ENCODE results near the gene DNAJC3.

The DNAJC3 gene

DNA sequence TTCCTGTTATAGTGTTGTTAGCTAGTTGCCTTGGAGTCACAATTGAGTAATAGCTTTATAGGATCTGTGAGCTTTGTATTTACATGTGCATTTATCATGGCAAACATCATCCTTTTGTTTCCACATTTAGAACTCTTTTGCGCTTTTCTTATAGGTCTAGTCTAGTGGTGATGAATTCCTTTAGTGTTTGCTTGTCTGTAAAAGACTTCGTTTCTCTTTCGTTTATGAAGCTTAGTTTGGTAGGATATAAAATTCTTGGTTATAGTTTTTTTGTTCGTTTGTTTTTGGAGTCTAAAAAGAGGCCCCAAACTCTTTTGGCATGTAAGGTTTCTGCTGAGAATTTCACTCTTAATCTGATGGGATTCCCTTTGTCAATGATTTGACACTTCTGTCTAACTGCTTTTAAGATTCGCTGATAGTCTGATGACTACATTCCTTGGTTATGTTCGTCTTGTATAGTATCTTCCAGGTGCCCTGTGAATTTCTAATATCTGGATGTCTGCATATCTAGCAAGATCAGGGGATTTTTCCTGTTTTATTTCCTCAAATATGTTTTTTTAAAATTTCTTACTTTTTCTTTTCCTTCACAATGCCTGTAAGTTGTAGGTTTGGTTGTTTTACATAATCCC, 20.2 kb downstream of the DNAJC3 start:
- TF ChIP-seq GABPA (IDR thresholded peaks at IDR 0.05; ENCODE audit: low read depth) = no peak
- TF ChIP-seq POLR2AphosphoS5 (IDR thresholded peaks at IDR 0.05; ENCODE audit: low read depth) = no peak
- TF ChIP-seq, protein P1, sequence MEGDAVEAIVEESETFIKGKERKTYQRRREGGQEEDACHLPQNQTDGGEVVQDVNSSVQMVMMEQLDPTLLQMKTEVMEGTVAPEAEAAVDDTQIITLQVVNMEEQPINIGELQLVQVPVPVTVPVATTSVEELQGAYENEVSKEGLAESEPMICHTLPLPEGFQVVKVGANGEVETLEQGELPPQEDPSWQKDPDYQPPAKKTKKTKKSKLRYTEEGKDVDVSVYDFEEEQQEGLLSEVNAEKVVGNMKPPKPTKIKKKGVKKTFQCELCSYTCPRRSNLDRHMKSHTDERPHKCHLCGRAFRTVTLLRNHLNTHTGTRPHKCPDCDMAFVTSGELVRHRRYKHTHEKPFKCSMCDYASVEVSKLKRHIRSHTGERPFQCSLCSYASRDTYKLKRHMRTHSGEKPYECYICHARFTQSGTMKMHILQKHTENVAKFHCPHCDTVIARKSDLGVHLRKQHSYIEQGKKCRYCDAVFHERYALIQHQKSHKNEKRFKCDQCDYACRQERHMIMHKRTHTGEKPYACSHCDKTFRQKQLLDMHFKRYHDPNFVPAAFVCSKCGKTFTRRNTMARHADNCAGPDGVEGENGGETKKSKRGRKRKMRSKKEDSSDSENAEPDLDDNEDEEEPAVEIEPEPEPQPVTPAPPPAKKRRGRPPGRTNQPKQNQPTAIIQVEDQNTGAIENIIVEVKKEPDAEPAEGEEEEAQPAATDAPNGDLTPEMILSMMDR (IDR thresholded peaks at IDR 0.05; ENCODE audit: insufficient read depth, low read length) = no peak
- TF ChIP-seq, protein P2, sequence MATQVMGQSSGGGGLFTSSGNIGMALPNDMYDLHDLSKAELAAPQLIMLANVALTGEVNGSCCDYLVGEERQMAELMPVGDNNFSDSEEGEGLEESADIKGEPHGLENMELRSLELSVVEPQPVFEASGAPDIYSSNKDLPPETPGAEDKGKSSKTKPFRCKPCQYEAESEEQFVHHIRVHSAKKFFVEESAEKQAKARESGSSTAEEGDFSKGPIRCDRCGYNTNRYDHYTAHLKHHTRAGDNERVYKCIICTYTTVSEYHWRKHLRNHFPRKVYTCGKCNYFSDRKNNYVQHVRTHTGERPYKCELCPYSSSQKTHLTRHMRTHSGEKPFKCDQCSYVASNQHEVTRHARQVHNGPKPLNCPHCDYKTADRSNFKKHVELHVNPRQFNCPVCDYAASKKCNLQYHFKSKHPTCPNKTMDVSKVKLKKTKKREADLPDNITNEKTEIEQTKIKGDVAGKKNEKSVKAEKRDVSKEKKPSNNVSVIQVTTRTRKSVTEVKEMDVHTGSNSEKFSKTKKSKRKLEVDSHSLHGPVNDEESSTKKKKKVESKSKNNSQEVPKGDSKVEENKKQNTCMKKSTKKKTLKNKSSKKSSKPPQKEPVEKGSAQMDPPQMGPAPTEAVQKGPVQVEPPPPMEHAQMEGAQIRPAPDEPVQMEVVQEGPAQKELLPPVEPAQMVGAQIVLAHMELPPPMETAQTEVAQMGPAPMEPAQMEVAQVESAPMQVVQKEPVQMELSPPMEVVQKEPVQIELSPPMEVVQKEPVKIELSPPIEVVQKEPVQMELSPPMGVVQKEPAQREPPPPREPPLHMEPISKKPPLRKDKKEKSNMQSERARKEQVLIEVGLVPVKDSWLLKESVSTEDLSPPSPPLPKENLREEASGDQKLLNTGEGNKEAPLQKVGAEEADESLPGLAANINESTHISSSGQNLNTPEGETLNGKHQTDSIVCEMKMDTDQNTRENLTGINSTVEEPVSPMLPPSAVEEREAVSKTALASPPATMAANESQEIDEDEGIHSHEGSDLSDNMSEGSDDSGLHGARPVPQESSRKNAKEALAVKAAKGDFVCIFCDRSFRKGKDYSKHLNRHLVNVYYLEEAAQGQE (IDR thresholded peaks at IDR 0.05; ENCODE audit: insufficient replicate concordance, low read depth) = no peak
- TF ChIP-seq SPI1 (IDR thresholded peaks at IDR 0.05; ENCODE audit: borderline replicate concordance, low read depth) = no peak

DNA sequence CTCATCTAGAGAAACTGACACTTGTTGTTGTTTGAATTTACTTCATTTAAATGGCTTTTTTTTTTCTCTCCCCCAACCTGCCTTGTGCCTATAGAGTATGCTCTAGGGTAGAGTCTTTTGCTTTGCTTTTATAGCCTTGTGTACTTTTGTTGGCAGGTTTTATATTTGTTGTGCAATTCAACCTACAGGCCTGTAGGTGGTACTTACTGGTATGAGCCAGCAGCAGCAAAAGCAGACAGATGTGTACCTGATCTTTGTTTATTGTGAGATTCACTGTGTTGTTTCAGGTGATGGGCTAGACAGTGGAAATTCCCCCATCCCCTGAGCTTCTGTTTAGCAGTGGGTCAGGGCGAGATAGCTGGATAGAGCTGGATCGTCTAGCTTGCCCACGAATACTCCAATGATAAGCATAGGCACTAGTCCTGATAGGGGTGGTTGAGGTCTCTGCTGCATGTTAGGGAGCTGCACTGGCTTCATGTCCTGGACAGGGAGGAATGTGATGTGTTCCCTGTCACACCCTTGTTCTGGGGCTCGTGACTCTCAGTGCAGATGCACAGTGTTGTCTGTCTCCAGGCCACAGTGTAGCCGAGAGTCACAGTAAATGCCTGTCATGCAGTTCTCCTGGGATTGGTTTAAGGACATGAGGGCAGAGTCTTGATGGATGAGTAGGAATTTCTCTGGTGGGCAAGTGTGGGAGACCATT, 21.3 kb downstream of the DNAJC3 start:
- no peaks in the 10 kb centered on the region for H3K27me3 ChIP-seq (ENCODE audit: insufficient read depth, poor library complexity, severe bottlenecking)
- H3K4me3 ChIP-seq (replicated peaks; ENCODE audit: insufficient read depth, low read length) = no peak overlapping the region
- DNase-seq (ENCODE audit: low read depth in 1 of 2, low spot score in 1 of 2) = no peak
- TF ChIP-seq, protein P2 (IDR thresholded peaks at IDR 0.05; ENCODE audit: insufficient replicate concordance, low read depth) = no peak
- TF ChIP-seq, protein P1 (IDR thresholded peaks at IDR 0.05; ENCODE audit: insufficient read depth, low read length) = no peak
- no peak for TF ChIP-seq GABPA (IDR thresholded peaks at IDR 0.05; ENCODE audit: low read depth)
- no peak for TF ChIP-seq POLR2AphosphoS5 (IDR thresholded peaks at IDR 0.05; ENCODE audit: low read depth)
- TF ChIP-seq SPI1 (IDR thresholded peaks at IDR 0.05; ENCODE audit: borderline replicate concordance, low read depth) = no peak
- no peak overlapping the region for H3K27ac ChIP-seq (replicated peaks)

More for the DNA sequence above, 20.2 kb downstream of the DNAJC3 start:
- no peak for DNase-seq (ENCODE audit: low read depth in 1 of 2, low spot score in 1 of 2)
- no peak overlapping the region for H3K27ac ChIP-seq (replicated peaks)
- H3K4me3 ChIP-seq (replicated peaks; ENCODE audit: insufficient read depth, low read length) = no peak overlapping the region
- no peaks in the 10 kb centered on the region for H3K27me3 ChIP-seq (ENCODE audit: insufficient read depth, poor library complexity, severe bottlenecking)

DNA sequence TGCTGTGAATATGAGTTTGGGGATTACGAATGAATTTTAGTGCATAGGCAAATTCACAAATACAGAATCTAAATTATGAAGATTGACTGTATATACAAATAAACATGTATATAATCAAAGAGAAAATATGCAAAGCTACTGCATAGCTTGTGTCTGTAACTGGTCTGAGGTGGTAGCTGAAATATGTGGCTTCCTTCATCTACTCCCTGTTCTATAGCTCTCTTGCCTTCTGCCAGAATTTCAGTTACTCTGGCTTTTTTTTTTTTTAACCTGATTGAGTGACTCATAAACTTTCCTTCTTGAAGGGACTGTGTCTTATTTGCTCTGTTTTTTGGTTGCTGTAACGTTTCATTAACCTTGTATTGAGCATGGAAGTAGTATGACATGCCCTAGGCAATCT, 26.6 kb downstream of the DNAJC3 start:
- no peak for TF ChIP-seq POLR2AphosphoS5 (IDR thresholded peaks at IDR 0.05; ENCODE audit: low read depth)

DNA sequence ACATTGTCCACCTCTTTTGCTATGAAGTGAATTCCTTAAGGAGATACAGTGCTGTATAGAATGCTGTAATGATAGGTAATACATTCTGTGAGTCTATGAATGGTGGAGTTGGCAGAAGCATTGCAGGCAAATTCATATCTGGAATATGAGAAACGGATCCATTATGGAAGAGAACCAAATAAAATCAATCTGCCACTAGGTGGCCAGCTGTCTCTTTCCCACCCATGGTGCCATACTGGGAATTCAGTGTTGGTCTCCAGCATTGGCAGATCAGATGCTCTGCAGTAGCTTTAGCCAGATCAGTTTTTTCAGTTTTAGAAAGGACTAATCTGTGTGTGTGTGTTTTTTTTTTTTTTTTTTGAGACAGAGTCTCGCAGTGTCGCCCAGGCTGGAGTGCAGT, 27.6 kb downstream of the DNAJC3 start:
- H3K27me3 ChIP-seq (ENCODE audit: insufficient read depth, poor library complexity, severe bottlenecking) = no peaks in the 10 kb centered on the region
- no peak overlapping the region for H3K4me3 ChIP-seq (replicated peaks; ENCODE audit: insufficient read depth, low read length)
- no peak for DNase-seq (ENCODE audit: low read depth in 1 of 2, low spot score in 1 of 2)
- no peak overlapping the region for H3K27ac ChIP-seq (replicated peaks)
- TF ChIP-seq, protein P1 (IDR thresholded peaks at IDR 0.05; ENCODE audit: insufficient read depth, low read length) = no peak
- no peak for TF ChIP-seq POLR2AphosphoS5 (IDR thresholded peaks at IDR 0.05; ENCODE audit: low read depth)
- no peak for TF ChIP-seq GABPA (IDR thresholded peaks at IDR 0.05; ENCODE audit: low read depth)
- no peak for TF ChIP-seq SPI1 (IDR thresholded peaks at IDR 0.05; ENCODE audit: borderline replicate concordance, low read depth)
- TF ChIP-seq, protein P2 (IDR thresholded peaks at IDR 0.05; ENCODE audit: insufficient replicate concordance, low read depth) = no peak

More for the DNA sequence above, 26.6 kb downstream of the DNAJC3 start:
- no peak overlapping the region for H3K27ac ChIP-seq (replicated peaks)
- H3K27me3 ChIP-seq (ENCODE audit: insufficient read depth, poor library complexity, severe bottlenecking) = no peaks in the 10 kb centered on the region
- DNase-seq (ENCODE audit: low read depth in 1 of 2, low spot score in 1 of 2) = no peak
- no peak overlapping the region for H3K4me3 ChIP-seq (replicated peaks; ENCODE audit: insufficient read depth, low read length)
